Measurements from ENCODE around the gene MOB3C. TPM values are rescaled to one million over a fixed set of nuclear protein-coding genes. Genes with fewer than 3 reads are reported as not detected.
A peak's percentile ranks its signal among the peaks of the same experiment; 100 is the strongest.

The MOB3C gene
- total and polyA plus RNA-seq, 11 donors: 6.0 to 24.0 (median 10.5) TPM

GRCh38 chr1:46619656-46620258 is 3.1 kb upstream of the MOB3C start:
- ATAC-seq (no peak), DNase-seq (no peak)
- TF ChIP-seq CTCF (IDR thresholded peaks at IDR 0.05) (no peak), POLR2A (IDR thresholded peaks at IDR 0.05) (no peak)
- 86 to 94% (median 91%) methylated on average over 3 to 5 of the region's 5 CpGs for WGBS, 4 donors
- Histone ChIP-seq H3K9me3 (no peaks in the 10 kb centered on the region), H3K27ac (no peak overlapping the region), H3K4me1 (peaks cover 0 to 42% (median 27%) of the 10 kb centered on the region in 12 donors), H3K27me3 (no peaks in the 10 kb centered on the region), H3K4me3 (no peak overlapping the region), H3K36me3 (no peaks in the 10 kb centered on the region)
- intact Hi-C loops (cut with DNase I): loop anchor here (2.0 to 10.0 kb wide), 7 partner anchors 45 to 108 kb away; partner anchors contain the start of genes EFCAB14 (in 4 of the 10) and ATPAF1 (in 3 of the 10)

GRCh38 chr1:46618754-46619415 is 2.3 kb upstream of the MOB3C start:
- DNase-seq (no peak), ATAC-seq (no peak)
- intact Hi-C loops (cut with DNase I): loop anchor here in 6 of 10 donors (2.0 to 10.0 kb wide), 5 partner anchors 46 to 106 kb away; partner anchors contain the start of genes EFCAB14 (in 4 of the 6) and ATPAF1 (in 3 of the 6)
- Histone ChIP-seq H3K36me3 (no peaks in the 10 kb centered on the region), H3K9me3 (no peaks in the 10 kb centered on the region), H3K4me1 (peaks cover 5 to 43% (median 30%) of the 10 kb centered on the region in 12 donors), H3K4me3 (no peak overlapping the region), H3K27ac (no peak overlapping the region), H3K27me3 (no peaks in the 10 kb centered on the region)
- 78 to 90% (median 87%) methylated on average over 4 of the region's 4 CpGs for WGBS, 4 donors
- TF ChIP-seq CTCF (IDR thresholded peaks at IDR 0.05) (no peak), POLR2A (IDR thresholded peaks at IDR 0.05) (no peak)

GRCh38 chr1:46617833-46618232 is 1.2 kb upstream of the MOB3C start:
- no peaks in the 10 kb centered on the region for H3K27me3 ChIP-seq
- H3K4me1 ChIP-seq: peaks cover 5 to 46% (median 36%) of the 10 kb centered on the region in 12 donors
- TF ChIP-seq POLR2A (IDR thresholded peaks at IDR 0.05) (no peak), CTCF (IDR thresholded peaks at IDR 0.05) (no peak)
- no peaks in the 10 kb centered on the region for H3K9me3 ChIP-seq
- peak overlapping the region in 1 of 12 donors; percentile 97 for H3K27ac ChIP-seq
- ATAC-seq (no peak), DNase-seq (no peak)
- WGBS, 4 donors: 77 to 90% (median 88%) methylated on average over 3 of the region's 3 CpGs
- H3K4me3 ChIP-seq: no peak overlapping the region
- intact Hi-C loops (cut with DNase I): loop anchor here in 6 of 10 donors (2.0 to 10.0 kb wide), 5 partner anchors 47 to 107 kb away; partner anchors contain the start of genes EFCAB14 (in 4 of the 6) and ATPAF1 (in 3 of the 6)
- peaks cover 0 to 4% (median 2%) of the 10 kb centered on the region in 9 donors for H3K36me3 ChIP-seq

Data from heart left ventricle (tissue), 16 donors.